ENCODE results near the gene HS3ST4.

- TF ChIP-seq CTCF (IDR thresholded peaks at IDR 0.05 in 2 of 3, conservative IDR thresholded peaks at IDR 0.05 in 1 of 3; ENCODE audit: control insufficient read depth in 2 of 3, extremely low read depth in 1 of 3, insufficient read depth in 1 of 3, low read depth in 3 of 3, low read length in 3 of 3) (no peak), ZBTB33 (IDR thresholded peaks at IDR 0.05) (no peak), ATF2 (IDR thresholded peaks at IDR 0.05; ENCODE audit: low read length) (no peak), HDAC6 (IDR thresholded peaks at IDR 0.05; ENCODE audit: unreplicated experiment) (no peak), POLR2A (IDR thresholded peaks at IDR 0.05; ENCODE audit: low read depth, low read length) (no peak), HCFC1 (IDR thresholded peaks at IDR 0.05; ENCODE audit: low read length) (no peak), PAX5 (IDR thresholded peaks at IDR 0.05; ENCODE audit: borderline replicate concordance, low read depth, low read length) (no peak), SIN3A (IDR thresholded peaks at IDR 0.05; ENCODE audit: low read depth, low read length) (no peak), ESRRA (IDR thresholded peaks at IDR 0.05; ENCODE audit: low read length) (no peak)
These were observed 466.5 kb downstream of the HS3ST4 start for GRCh38 chr16:26158142-26158759.

All from GM12878 (cell line).